ENCODE data around the gene LIPM.

Gene LIPM

DNA sequence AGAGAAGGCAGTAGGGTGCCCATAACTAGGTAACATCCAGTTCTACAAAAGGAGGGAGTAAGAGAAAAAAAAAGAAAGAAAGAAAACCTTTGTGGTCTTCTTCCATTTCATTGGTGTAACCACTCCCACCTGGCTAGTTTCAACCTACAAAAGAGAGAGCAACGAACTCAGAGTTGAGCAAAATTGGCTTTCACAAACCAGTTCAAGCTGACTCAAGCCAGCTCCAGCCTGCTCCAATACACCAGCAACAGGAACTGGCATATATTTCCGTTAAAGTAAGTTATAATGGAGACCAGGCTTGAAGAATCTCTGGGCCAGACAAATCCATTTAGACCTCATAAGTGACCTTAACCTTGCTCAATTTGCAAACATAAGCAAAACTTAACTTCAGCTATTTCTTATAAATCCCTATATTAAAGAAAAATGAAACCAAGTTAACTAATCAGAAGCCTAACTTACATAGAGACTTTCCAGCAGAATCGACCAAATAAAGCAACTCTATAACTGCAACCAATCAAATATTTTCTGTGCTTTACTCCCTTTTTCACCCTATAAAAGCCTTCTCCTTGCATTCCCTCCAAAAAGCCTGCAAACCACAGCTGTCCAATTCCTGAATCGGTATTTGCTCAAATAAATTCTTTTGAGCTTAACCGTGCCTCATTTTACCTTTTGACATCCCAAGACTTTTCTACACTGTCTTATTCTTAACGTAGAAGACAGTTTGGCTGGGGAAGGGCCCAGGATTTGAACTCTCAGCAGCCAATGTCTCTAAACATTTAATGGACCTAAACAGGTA lies 39.0 kb downstream of the LIPM start:
- DNase-seq: no peak

DNA sequence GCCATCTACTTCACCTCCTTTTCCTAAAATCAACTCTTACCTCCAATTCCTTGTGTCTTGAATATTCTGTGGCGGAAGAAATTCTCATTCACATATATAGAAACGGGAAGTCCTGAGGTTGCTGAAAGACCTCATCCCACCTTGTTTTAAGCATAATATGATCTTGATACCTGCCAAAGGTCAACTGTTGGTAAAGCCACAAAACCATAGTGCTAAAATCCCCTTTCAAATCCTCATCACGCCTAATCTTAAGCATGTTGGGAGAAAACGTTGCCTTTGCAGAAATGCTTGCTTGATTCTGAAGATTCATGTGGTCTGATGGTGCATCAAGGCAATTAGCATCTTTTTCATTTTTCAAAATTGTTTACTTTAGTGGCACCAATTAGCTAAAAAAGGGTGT lies 40.6 kb downstream of the LIPM start:
- no peak for DNase-seq

DNA sequence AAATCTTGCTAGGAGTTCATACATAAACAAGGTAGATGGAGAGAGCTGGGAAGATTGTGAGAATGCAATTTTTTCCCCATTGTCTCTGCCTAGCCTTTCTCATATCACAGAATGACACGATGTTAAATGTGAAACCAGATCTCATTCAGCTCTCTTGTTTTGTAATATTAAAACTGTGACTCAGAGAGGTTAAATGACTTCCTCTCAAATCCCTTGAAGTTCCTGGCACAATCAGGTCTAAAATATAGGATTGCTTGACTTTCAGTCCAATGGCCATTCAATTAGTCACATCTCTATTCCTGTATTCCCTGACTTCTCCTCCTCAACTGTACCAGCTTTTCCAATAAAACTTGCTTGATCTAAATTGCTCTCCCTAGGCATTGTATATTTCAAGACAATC lies 46.0 kb downstream of the LIPM start:
- DNase-seq: no peak

DNA sequence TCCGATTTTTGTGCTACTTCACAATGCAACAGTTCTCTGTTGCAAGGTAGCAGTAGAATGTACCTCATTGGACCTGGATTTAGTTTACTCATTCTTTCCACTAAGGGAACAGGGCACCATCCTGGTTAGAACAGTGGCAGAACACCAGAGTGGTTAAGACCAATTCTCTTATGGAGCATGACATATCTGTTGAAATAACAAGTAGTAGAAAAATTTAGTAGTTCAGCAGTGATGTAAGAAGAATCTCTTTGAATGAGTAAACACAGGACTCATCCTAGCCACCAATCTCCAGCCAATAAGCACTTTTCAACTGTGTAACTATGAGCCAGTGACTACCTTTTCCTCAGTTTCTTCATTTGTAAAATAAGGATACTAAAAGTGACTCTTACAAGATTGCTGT lies 46.7 kb downstream of the LIPM start:
- DNase-seq: no peak

DNA sequence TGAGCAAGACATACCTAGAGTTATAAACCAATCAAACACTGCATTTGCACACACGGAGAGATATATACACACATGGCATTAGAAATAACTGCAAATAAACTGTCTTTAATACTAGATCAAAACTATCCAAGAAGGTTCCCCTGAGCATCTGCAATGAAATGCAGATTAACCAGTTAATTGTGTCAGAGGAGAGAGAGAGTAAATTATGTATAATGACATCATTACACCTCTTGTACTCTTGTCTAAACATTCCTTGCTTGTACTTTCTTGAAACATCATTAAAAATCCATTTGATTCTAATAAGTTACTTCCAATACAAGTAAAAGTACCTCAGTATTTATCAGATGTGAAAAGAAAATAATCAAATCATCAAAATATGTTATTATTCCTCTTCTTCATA lies 48.2 kb downstream of the LIPM start:
- no peak for DNase-seq

DNA sequence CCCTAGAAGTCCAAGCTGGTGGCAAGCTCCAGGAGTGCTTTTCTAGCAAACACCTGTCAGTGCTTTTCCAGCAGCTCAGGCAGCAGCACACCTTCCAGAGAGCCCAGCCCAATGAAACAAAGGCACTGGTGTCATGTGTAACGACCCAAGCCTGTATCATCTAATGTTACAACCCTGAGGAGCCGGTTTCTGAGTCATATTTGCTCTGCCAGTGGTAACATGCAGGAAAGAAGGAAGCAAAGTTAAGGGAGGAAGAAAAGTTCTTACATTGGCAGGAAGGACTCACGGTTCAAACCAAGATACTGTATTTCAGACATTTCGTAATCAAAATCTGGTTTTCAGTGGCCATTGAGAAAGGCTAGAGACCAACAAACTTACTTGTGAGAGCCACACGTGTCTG lies 49.2 kb downstream of the LIPM start, which contains the start of gene ANKRD22:
Gene ANKRD22 (minus strand): TSS at position 139 of the 400 bp plus-strand sequence. CDS start 237 bp downstream, outside the sequence.
- DNase-seq: no peak

DNA sequence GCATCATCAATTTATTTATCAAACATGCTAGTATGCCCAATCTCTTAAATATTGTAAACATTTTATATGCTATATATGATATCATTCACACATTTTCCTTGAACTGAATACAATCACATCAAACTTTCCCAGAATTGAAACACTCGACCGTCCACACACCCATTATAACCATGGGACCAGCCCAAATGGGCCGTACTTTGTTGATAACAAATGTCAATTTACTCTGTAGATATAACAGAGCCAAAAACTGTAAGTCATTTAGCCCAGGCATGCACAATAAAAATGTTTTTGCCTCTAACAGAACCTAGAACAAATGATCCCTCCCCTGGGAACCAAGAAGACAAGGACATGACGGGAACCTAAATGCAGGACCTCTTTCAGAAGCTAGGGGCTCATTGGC lies 49.8 kb downstream of the LIPM start:
- no peak for DNase-seq

DNA sequence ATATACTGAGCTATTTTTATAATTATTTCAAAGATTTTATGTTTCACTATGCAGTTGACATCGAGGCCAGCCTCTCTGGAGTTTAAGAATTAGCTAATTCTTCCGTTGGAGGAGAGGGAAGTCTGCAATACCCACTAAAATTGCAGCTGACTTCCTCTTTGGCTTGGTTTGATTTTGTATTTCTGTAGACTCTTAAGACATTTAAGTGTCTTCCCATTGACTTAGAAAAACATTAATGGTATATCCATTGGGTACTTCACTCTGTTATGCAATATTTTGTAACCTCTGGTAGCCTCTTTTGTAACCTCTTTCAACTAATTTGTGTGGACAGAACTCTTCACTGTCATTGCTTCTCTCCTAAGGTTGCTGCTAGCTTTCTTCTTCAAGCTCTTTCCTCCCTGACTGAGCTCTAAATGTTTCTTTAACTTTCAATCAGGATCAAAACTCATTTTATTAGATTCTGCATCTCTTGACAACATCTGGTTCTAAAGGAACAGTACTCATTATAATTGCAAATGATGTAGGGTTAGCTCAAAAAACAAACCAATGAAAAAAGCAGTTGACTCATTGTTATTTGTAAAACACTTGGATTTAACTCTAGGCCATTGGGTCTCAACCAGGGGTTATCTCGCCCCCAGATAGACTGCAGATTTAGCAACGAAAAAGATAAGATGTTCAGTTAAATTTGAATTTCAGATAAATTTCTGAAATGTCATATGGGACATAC lies 50.8 kb downstream of the LIPM start:
- DNase-seq: no peak

DNA sequence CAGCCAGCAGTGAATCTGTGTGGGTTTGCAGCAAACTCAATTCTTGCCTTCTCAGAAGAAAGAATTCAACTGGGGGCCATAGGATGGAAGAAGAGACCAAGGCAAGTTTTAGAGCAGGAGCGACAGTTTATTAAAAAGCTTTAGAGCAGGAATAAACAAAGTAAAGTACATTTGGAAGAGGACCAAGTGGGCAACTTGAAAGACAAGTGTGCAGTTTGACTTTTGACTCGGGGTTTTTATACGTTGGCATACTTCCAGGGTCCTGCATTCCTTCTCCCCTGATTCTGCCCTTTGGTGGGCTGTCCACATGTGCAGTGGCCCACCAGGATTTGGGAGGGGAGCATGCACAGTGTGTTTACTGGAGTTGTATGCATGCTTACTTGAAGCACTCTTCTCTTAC lies 52.2 kb downstream of the LIPM start:
- DNase-seq: no peak

DNA sequence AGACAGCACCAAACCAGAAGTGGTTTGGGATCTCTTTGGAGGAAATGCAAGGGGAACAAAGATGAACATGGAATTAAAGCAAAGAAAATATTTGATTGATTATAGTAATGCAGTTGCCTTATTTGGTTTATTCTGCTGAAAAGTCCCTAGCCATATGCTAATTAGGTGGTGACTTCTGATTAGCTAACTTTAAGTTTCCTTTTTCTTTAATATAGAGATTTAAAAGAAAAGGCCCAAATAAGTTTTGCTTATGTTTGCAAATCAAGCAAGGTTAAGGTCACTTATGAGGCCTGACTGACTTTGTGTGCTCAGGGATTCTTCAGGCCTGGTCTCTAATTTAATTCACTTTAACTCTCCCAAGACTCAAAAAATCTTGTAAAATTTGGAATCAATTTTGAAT lies 55.3 kb downstream of the LIPM start:
- no peak for DNase-seq

DNA sequence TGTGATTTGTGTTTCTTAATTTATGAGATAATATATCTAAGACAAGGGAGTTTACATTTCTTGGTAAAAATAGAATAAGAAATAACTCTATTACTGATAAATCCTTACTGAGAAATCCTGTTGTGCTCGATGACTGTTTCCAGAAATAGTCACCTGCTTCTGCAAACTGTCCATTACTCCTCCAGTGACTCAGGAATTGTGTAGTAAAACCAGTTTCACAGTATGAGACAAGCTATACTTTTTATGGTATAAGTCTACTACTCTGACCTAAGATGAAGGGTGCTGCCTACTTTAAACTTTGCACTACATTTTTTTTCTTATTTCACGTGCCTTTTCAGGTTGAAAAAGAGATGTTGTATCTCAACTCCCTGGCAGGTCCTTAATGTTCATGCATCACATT lies 56.0 kb downstream of the LIPM start:
- no peak for DNase-seq

DNA sequence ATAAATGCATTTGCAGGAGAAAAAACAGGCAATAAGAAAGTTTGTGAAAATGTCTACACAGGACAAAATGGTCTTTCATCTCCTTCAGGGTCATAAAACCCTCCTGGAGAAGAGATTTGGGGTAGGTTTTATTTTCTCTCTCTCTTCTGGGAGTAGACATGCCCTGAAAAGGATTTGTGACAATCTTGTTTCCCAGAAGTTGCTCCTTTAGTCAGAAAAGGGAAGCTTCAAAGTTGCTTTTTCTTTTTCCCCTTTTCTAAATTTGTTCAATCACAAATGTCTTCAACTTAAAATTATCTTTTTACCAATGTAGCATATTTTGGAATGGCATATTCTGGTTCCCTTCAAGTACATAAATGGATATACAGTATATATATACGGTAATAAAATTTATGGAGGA lies 58.5 kb downstream of the LIPM start:
- no peak for DNase-seq

DNA sequence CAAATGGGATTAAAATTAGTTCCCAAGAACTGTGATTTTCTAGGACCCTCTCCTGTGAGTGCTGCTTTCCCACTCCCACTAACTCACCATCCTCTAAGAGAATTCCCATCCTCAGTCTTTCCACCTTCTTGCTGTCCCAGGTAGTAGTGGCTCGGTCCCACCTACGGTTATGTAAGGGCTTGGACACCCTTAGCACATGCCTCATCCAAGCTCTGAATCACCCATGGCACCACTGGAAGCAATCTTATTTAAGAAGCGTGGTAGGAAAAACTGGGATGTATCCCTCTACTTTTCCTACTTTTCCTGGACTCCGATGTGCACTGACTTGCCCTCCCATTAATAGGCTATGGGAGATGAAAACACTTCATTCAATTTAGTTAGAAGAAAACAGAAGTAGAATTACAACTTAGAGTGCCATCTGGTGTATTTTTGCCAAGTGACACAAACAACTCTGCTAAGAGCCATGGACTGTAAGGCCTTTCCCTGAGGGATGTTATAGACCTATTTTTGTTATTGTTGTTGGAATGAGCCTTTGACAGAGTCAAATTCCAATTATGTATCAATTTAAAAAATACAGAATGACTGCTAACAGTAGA lies 62.8 kb downstream of the LIPM start:
- DNase-seq: no peak

DNA sequence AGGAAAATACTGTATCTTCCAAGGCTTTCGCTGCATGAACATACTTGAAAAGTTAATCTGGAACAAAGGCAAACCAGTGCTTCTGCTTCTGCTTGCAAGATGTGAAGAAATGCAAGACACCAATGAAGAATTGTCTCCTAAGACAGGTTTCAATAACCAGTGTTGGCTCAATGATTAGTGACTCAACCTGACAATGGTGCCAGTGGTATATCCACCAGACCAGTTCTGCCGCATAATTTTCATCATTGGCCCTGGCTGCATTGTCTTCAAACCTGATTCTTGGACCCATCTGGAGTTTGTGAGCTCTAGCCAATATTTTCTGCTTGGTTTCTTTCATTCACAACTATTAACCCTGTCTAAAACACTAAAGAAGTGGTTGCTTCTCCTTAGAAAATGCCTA lies 63.9 kb downstream of the LIPM start:
- DNase-seq: no peak

DNA sequence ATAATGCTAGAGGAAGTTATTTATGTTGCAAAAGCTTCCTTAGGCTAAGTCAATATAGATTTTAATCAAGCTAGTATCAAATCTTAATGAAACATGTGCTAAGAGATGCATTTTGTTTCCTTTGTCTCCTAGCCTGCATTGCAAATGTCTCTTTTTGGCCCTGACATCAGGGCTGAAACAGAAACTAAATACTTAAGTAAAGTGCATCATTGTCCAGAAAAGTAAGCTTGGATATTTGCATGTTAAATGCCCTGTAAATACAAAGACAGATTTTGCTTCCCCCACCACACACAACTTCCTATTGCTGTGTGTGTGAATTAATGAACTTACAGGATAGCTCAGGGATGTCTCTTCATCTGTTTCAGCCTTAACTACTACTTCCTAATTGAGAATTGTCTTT lies 67.6 kb downstream of the LIPM start:
- DNase-seq: no peak

Measured in stimulated activated naive CD4-positive, alpha-beta T cell treated with Interleukin-2 at 50 U/mL for 16 hours (primary cell).